Measurements from ENCODE around the gene CDK11A.
"Not testable (repeated sequence)": the region's sequence is repeated elsewhere in the genome, so short reads cannot be mapped to it uniquely, and the experiment has no call there.

The CDK11A gene

DNA sequence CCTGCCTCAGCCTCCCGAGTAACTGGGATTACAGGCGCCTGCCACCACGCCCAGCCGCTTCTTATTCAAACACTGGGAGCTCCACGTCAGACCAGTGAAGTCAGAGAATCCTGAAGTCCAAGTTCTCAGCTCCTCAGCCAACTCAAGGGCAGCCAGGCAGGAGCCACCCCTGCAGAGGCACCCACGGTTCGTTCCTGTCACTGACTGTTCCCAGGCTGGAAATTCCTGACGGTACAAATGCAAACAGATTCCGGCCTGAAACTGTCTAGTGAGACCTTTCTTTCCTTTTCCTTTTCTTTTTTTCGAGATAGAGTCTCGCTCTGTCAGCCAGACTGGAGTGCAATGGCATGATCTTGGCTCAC lies 43.3 kb downstream of the CDK11A start:
- no peak for DNase-seq

- no peak for DNase-seq
Measured at GRCh38 chr1:1680031-1680911, 43.9 kb downstream of the CDK11A start.

DNA sequence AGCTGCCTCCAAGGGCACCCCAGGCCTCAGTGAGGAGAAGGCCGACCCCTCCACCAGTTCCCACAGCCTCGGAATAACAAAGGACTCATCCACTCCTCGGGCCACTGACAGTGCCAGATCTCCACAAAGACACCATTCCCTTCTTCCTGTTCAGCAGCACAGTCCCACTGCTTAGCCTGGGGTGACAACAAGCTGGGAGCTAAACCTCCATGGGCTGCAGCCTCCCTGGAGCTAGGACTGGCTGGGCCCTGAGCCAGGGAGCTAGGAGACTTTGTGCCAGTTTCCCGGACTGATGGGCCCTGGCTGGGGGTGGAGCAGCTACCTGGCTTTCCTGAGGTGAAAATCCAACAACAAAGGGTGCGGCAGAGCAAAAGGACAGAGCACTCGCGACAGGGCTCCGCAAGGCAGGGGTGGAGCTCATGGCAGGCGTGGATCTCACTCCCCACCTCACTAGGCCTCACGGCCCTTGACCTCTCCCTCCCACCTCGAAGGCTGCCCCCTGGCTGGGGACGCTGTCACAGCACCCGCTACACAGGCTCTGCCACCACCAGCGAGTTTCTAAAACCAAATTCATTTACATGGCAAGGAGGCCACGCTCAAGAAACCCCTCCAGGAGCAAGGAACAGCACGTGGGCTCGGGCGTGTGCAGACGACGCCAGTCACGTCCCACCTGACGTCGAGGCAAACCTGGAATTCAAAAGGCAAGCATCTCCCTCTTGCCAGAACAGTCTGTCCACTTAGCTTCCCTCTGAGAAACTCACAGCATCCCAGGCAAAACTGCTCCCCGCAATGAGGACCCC lies 45.4 kb downstream of the CDK11A start:
- DNase-seq: no peak

DNA sequence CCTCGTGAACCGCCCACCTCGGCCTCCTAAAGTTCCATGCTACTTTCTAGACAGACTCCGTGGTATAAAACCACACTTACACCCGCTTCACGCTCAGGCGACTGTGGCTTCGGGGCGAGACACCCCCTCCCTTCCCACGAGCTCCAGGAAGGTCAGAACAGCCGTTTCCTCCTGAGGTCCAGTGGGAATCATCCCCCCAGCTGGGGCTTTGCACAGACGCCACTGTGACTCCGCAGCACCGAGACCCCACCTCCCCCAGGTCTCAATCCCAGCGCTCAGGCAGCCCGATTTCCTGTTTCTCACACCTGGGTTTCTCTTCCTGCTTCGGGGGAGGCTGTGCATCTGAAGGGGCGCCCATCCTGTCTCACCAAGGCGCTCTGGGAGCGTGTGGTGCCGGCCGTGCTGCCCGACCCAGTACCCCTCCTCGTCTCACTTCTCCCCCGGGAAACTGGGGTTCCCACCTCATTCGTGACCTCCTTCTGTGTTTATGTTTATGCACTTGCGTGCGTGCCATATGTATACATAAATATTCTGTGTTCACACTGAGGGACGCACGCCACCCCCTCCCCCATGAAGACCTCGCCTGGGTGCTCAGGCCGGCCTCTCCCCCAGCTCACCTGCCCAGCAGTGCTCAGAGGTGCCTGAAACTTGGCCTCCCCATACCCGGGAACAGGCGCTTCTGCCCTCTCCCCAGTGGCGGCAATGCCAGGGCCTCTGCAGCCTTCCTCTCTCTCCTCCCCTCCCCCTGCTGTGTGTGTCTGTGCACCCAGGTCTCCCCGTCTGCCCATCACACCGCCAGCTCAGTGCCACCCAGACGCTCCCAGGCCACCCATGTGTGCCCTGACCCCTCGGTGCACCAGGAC lies 46.2 kb downstream of the CDK11A start:
- no peak for DNase-seq

DNA sequence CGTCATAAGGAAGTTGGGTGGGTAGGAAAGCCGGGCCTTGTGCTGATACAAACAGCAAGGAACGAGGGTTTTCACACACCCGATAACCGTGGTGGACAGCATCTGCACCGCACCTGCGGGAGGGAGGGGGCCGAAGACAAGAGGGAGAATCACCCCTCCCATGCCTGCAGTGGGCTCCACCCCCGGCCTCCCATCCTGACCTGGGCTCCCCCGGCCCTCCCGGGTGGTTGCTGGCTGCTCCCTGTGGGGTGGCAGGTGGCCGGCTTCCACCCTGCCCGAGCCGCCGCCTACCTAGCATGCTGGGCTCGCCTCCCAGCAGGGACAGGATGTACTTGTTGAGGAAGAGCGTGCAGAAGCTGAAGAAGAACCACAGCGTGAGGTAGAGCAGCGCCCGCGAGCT lies 48.1 kb downstream of the CDK11A start:
- not testable (repeated sequence) for DNase-seq

DNA sequence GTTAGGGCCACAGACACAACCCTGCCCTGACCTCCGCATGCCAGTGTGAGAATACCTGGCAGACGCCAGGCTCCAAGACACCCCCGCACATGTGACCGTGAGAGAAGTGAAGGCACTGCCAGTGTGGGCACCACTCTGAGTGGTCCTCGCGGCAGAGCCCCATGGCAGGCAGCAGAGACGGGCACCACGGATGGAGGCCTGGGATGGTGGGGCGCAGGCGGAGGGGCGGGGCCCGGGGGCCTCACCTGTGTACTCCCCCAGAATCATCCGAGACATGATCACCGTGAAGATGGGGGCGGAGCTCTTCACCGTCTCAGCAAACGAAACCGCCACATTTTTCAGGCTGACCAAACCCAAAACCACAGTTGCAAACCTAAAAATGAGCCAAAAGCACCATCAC lies 48.9 kb downstream of the CDK11A start:
- not testable (repeated sequence) for DNase-seq

- not testable (repeated sequence) for DNase-seq
Measured at GRCh38 chr1:1674806-1675205, 49.4 kb downstream of the CDK11A start.

- DNase-seq: no peak
Measured at GRCh38 chr1:1672181-1672965, 51.8 kb downstream of the CDK11A start.

DNA sequence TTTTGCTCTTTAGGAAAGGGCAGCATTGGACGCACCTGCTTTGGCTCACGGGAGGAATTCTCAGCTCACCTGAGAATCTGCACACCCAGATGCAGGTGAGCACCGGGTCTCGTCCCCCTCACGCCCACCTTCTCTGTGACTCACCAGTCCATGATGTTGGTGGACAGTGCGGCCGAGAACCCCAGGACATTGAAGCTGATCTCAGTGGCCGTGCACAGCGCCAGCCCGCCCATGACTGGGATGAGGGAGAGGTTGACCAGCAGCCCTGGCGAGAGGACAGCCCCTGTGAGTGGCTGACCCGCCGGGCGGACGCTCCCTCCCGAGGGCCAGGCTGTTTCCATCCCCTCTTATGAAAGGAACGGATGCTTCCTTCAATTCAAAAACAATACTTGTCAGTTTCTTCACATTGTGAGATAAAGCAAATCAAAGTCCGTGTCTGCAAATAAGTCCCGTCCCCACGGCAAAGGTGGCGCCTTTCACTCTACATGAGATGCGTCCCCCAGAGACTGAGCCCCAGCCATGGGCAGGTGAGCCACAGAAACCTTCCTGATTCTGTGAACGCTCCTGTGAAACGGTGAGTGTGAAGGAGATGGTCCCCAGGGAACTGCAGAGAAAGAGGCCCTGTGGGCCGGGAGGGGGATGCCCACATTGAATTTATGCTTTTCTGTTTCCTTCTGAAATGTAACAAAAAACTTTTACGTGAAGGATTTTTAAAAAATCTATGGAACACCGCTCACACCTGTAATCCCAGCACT lies 52.6 kb downstream of the CDK11A start:
- DNase-seq: no peak

GRCh38 chr1:1670866-1671265 lies 53.3 kb downstream of the CDK11A start:
- DNase-seq: no peak

- no peak for DNase-seq
Measured at GRCh38 chr1:1669468-1670440, 54.4 kb downstream of the CDK11A start.

DNA sequence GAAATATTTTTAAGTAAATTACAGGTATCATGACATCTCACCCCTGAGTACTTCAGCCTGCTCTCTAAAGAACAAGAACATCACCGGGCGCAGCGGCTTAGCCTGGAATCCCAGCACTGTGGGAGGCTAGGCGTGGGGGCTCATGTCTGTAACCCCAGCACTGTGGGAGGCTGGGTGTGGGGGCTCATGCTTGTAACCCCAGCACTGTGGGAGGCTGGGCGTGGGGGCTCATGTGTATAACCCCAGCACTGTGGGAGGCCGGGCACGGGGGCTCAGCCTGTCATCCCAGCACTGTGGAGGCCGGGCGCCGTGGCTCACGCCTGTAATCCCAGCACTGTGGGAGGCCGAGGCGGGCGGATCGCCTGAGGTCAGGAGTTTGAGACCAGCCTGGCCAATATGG lies 57.6 kb downstream of the CDK11A start:
- DNase-seq: no peak

DNA sequence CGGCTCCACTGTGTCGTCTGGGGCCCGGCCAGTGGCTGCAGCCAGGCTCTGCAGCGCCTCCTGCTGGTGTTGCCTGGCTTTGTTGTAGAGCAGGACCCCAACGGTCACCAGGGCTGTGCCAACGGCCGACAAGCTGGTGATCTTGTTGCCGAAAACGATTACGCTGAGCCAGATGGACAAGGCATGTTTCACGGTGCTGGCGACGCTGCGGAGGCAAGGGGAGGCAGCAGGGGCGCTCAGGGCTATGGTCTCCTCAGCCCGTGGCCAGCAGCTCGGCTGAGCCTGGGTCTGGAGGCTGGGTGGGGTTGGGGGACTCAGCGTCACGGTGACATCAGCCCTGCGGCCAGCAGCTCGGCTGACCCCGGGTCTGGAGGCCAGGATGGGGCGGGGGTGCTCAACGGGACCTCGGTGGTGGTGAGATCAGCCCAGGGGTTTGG lies 58.3 kb downstream of the CDK11A start:
- no peak for DNase-seq

DNA sequence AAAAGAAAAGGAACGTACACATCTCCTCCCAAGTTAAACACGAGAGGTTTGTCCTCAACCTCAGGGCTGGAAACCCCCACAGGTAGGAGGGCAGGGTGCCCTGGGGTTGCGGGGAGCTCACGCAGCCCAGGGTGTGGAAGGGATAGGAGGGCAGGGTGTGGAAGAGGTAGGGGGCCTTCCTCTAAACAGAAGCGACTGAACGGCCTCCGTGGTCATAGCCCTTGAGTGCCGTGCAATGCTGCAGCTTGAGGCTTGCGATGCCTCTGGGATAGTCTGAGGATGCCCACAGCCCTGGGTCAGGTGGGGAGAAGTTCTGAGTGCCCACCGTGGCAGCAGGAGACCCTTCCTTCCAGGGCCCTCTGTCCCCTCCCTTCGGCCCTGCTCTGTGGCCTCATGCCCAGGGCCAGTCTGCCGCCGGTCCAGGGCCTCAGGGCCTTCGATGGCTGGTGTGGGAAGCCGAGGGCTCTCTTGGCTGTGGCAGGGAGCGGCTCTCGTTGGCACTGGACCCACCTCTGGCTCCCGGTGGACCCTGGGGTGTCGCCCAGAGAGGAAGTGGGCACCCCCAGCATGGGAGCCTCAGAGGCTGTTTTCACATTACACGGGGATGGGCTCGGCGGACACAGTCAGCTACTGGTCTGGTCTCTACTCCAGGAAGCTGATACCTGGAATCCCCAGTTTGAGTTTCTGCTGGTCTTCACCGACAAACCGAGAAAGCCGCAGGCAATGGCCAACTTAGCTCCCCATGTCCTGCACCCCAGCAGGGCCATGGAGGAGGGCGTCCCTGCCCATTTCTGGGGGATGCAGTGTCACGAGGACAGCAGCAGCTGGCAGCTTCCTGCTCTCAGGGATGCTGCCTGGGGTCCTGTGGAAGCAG lies 59.0 kb downstream of the CDK11A start:
- DNase-seq: no peak

DNA sequence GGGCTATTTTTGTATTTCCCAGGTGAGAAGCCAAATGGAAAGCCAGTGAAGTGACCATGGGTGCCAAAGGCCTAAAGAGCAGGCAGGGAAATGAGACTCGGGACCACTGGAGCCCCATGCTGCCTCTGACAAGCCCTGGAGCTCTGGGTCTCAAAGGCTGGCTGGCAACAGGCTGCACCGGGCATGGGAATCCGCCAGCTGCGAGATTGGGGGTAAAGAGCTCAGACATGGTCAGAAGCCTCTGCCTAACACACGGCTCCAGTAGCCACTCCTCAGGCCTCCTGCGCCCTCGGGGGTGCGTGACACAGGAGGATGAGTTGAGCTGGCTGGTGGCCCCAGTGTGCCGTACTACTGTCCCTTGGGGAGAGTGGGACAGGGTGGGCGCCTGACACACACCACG lies 59.8 kb downstream of the CDK11A start:
- DNase-seq: not testable (repeated sequence)

- DNase-seq: not testable (repeated sequence)
Measured at GRCh38 chr1:1662830-1663560, 61.2 kb downstream of the CDK11A start.

- DNase-seq: not testable (repeated sequence)
Measured at GRCh38 chr1:1662392-1662791, 61.8 kb downstream of the CDK11A start.

Data from NCI-H2081 treated with DMSO at 0.1 percent for 48 hours (cell line).